ENCODE measurements around the gene ATP8B2.

- TF ChIP-seq TAF1 (IDR thresholded peaks at IDR 0.05; ENCODE audit: borderline replicate concordance, low read depth, low read length) = no peak
- TF ChIP-seq POLR2AphosphoS5 (IDR thresholded peaks at IDR 0.05; ENCODE audit: low read depth, low read length) = no peak
- no peak for TF ChIP-seq POLR2A (IDR thresholded peaks at IDR 0.05; ENCODE audit: low read depth, low read length)
Measured at GRCh38 chr1:154313066-154313356, 12.3 kb upstream of the ATP8B2 start.

All from GM12892 (cell line).